Measurements from ENCODE around the gene RPS15.

RPS15 gene

GRCh38 chr19:1470305-1471009, 32.3 kb downstream of the RPS15 start:
- peak overlapping the region; percentile 27 to 43 for H3K4me3 ChIP-seq (replicated peaks in 1 of 2; ENCODE audit: low read depth in 2 of 2, low read length in 2 of 2)
- no peak for TF ChIP-seq CTCF (IDR thresholded peaks at IDR 0.05; ENCODE audit: low read depth, low read length)
- no peak for DNase-seq (ENCODE audit: low read depth in 2 of 2)

- H3K4me3 ChIP-seq (replicated peaks in 1 of 2; ENCODE audit: low read depth in 2 of 2, low read length in 2 of 2) = peak overlapping the region; percentile 14 to 43
- no peak for TF ChIP-seq CTCF (IDR thresholded peaks at IDR 0.05; ENCODE audit: low read depth, low read length)
- no peak for DNase-seq (ENCODE audit: low read depth in 2 of 2)
Measured at GRCh38 chr19:1471010-1471514, 32.9 kb downstream of the RPS15 start.

- no peak for DNase-seq (ENCODE audit: low read depth in 2 of 2)
- no peak overlapping the region for H3K4me3 ChIP-seq (replicated peaks in 1 of 2; ENCODE audit: low read depth in 2 of 2, low read length in 2 of 2)
- no peak for TF ChIP-seq CTCF (IDR thresholded peaks at IDR 0.05; ENCODE audit: low read depth, low read length)
Measured at GRCh38 chr19:1471515-1472160, 33.4 kb downstream of the RPS15 start.

GRCh38 chr19:1472231-1473084, 34.3 kb downstream of the RPS15 start:
- no peak overlapping the region for H3K4me3 ChIP-seq (replicated peaks in 1 of 2; ENCODE audit: low read depth in 2 of 2, low read length in 2 of 2)

GRCh38 chr19:1473085-1473851, 35.1 kb downstream of the RPS15 start:
- H3K4me3 ChIP-seq (replicated peaks in 1 of 2; ENCODE audit: low read depth in 2 of 2, low read length in 2 of 2) = no peak overlapping the region
- no peak for DNase-seq (ENCODE audit: low read depth in 2 of 2)
- TF ChIP-seq CTCF (IDR thresholded peaks at IDR 0.05; ENCODE audit: low read depth, low read length) = no peak

More at GRCh38 chr19:1472231-1473084, 34.3 kb downstream of the RPS15 start:
- no peak for DNase-seq (ENCODE audit: low read depth in 2 of 2)
- TF ChIP-seq CTCF (IDR thresholded peaks at IDR 0.05; ENCODE audit: low read depth, low read length) = no peak
